ENCODE results near the gene NELFE.

Gene NELFE

DNA sequence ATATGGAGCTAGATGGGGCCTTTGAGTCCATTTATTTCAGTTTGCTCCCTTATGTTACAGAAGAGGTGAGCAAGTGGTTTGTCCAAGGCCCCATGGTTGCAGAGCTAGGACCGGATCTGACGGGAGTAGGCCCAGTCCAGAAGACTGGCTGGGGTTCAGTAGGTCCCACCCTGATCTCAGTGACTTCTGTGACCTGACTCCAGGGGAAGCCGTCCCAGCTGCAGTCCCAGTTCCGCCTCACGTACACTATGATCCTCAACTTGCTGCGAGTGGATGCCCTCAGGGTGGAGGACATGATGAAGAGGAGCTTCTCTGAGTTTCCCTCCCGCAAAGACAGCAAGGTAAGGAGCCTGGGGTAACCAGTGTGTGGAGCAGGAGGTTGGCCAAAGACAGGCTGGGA, 7.7 kb upstream of the NELFE start:
- Histone ChIP-seq H3K9me3 (no peaks in the 10 kb centered on the region), H3K36me3 (peaks cover 93% of the 10 kb centered on the region), H3K27ac (no peak overlapping the region), H3K4me3 (ENCODE audit: low read depth in 1 of 2, low read length in 1 of 2) (no peak overlapping the region), H3K27me3 (no peaks in the 10 kb centered on the region), H3K4me1 (ENCODE audit: control insufficient read depth in 1 of 2, insufficient read depth in 1 of 2, low read depth in 1 of 2, low read length in 1 of 2) (peaks cover 8 to 11% of the 10 kb centered on the region in 2 experiments)
- no peak for TF ChIP-seq CTCF (IDR thresholded peaks at IDR 0.05)

- Histone ChIP-seq H3K36me3 (peaks cover 100% of the 10 kb centered on the region), H3K4me1 (ENCODE audit: control insufficient read depth in 1 of 2, insufficient read depth in 1 of 2, low read depth in 1 of 2, low read length in 1 of 2) (peaks cover 0 to 3% of the 10 kb centered on the region in 2 experiments), H3K27me3 (no peaks in the 10 kb centered on the region), H3K27ac (no peak overlapping the region), H3K4me3 (ENCODE audit: low read depth in 1 of 2, low read length in 1 of 2) (no peak overlapping the region), H3K9me3 (no peaks in the 10 kb centered on the region)
- no peak for TF ChIP-seq CTCF (IDR thresholded peaks at IDR 0.05)
Measured at GRCh38 chr6:31965700-31966099, 6.9 kb upstream of the NELFE start.

- no peak for TF ChIP-seq CTCF (IDR thresholded peaks at IDR 0.05)
Measured at GRCh38 chr6:31963921-31964320, 5.2 kb upstream of the NELFE start.

DNA sequence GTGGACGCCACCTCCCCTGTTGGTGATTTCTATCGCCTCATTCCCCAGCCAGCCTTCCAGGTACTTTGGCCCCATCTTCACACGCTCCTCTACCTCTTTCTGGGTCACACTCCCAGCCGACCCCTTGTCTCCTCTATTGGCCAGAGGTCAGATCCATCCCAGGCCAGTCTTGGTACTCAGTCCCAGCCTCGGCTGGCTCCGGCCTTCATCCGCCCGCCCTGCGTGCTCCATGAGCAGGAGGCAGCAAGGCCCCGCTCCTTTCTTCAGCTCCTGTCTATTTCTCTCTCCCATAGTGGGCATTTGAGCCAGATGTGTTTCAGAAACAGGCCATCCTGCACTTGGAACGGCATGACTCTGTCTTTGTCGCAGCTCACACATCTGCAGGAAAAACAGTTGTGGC, 2.8 kb upstream of the NELFE start:
- peaks cover 17 to 18% of the 10 kb centered on the region in 2 experiments for H3K4me1 ChIP-seq (ENCODE audit: control insufficient read depth in 1 of 2, insufficient read depth in 1 of 2, low read depth in 1 of 2, low read length in 1 of 2)
- no peak overlapping the region for H3K4me3 ChIP-seq (ENCODE audit: low read depth in 1 of 2, low read length in 1 of 2)
- H3K9me3 ChIP-seq, result no peaks in the 10 kb centered on the region
- H3K36me3 ChIP-seq, result peaks cover 73% of the 10 kb centered on the region
- no peak for TF ChIP-seq CTCF (IDR thresholded peaks at IDR 0.05)
- no peak overlapping the region for H3K27ac ChIP-seq
- H3K27me3 ChIP-seq, result no peaks in the 10 kb centered on the region

More at GRCh38 chr6:31963921-31964320, 5.2 kb upstream of the NELFE start:
- Histone ChIP-seq H3K27ac (no peak overlapping the region), H3K4me3 (ENCODE audit: low read depth in 1 of 2, low read length in 1 of 2) (no peak overlapping the region), H3K36me3 (peaks cover 91% of the 10 kb centered on the region), H3K27me3 (no peaks in the 10 kb centered on the region), H3K9me3 (no peaks in the 10 kb centered on the region), H3K4me1 (ENCODE audit: control insufficient read depth in 1 of 2, insufficient read depth in 1 of 2, low read depth in 1 of 2, low read length in 1 of 2) (peaks cover 8 to 10% of the 10 kb centered on the region in 2 experiments)

- no peak for TF ChIP-seq CTCF (IDR thresholded peaks at IDR 0.05)
- H3K27ac ChIP-seq, result peak overlapping the region; percentile 90
- no peaks in the 10 kb centered on the region for H3K9me3 ChIP-seq
- H3K4me3 ChIP-seq (ENCODE audit: low read depth in 1 of 2, low read length in 1 of 2), result peak overlapping the region; percentile 87 to 88
- H3K36me3 ChIP-seq, result peaks cover 71% of the 10 kb centered on the region
- H3K4me1 ChIP-seq (ENCODE audit: control insufficient read depth in 1 of 2, insufficient read depth in 1 of 2, low read depth in 1 of 2, low read length in 1 of 2), result peaks cover 17 to 18% of the 10 kb centered on the region in 2 experiments
- no peaks in the 10 kb centered on the region for H3K27me3 ChIP-seq
Measured at GRCh38 chr6:31958412-31958740, 395 bp downstream of the NELFE start.

DNA sequence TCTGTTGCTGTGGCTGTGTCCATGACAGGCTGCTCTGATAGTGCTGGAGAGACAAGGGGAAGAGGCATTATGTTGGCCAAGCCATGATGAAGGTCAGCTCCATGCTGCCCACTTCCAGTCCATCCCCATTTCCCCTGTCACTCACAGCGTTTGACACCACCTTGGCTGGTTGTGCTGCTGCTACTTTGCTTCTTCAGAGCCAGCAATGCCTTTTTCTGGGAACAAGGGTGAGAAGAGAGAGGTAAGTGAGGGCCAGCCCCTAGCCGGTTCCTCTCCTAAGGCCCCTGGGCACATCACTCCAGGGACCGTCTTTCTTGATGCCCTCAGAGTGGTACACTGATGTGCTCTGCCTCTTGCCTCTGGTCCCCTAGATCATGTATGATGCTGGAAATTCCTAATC, 2.0 kb downstream of the NELFE start:
- Histone ChIP-seq H3K4me1 (ENCODE audit: control insufficient read depth in 1 of 2, insufficient read depth in 1 of 2, low read depth in 1 of 2, low read length in 1 of 2) (peaks cover 17 to 18% of the 10 kb centered on the region in 2 experiments), H3K36me3 (peaks cover 71% of the 10 kb centered on the region), H3K9me3 (no peaks in the 10 kb centered on the region), H3K27me3 (no peaks in the 10 kb centered on the region), H3K4me3 (ENCODE audit: low read depth in 1 of 2, low read length in 1 of 2) (no peak overlapping the region), H3K27ac (no peak overlapping the region)
- no peak for TF ChIP-seq CTCF (IDR thresholded peaks at IDR 0.05)
